HG03354 (cell line): ENCODE data around the gene PNLIPRP1.

Experiments used
- ATAC-seq: cut with Tn5 transposase; IDR thresholded peaks from one replicate; pipeline ENCODE4 v1.9.1; 2021; ENCODE audit warnings: mild to moderate bottlenecking; ENCODE audit not compliant: unreplicated experiment, poor library complexity, severe bottlenecking

Gene PNLIPRP1

GRCh38 chr10:116590590-116591444, at the start of gene PNLIPRP1:
TSS of gene PNLIPRP1 (plus strand) at chr10:116590959. CDS start at chr10:116591130, 171 bp downstream.
- ATAC-seq, result no peak

DNA sequence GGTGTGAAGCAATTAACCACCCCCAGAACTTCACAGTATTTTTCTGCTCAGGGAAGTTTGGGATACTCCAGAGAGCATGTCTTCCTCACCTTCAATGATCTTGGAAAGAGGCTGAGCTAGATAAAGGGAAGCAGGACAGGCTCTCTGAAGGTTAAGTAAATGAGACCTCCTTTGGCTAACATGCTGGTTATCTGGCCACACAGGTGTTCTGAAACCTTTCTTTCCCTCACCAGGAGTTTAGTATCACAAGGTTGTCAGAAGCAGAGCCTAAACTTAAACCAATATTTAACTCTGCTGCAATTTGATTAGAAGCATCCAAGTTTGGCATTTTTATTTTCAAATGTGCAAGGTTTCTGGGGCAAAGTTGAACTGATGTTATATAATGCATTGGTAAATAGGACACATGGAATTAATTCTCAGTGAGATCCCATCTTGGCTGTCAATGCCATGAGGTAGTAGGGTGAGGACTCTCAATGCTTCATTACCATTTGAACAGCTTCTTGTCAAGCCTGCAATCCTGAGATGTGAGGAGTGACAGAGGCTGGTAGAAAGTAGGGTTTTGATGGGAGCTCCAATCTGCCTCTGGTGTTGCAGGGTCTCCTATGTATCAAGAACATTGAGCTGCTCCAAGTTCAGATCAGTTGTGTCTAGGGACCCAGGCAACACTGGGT, 48.6 kb upstream of the PNLIPRP1 start:
- no peak for ATAC-seq

DNA sequence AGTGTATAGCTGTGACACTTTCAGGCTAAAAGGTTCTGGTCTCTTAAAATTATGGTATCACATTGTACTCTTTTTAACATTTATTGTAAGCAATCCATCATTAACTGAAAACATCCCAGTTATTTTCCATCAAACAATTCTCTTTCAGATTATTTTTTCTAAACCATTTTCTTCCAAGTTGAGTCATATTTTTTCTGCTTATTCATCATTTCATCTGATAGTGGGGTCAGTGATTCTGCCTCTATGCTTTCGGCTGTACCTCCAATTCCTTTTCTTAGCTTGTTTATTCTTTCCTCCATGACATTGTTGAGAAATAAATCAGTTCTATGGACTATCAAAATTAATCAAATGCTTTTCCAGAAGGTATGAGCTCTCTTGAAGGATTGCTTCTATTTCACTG, 45.6 kb upstream of the PNLIPRP1 start:
- ATAC-seq, result no peak

DNA sequence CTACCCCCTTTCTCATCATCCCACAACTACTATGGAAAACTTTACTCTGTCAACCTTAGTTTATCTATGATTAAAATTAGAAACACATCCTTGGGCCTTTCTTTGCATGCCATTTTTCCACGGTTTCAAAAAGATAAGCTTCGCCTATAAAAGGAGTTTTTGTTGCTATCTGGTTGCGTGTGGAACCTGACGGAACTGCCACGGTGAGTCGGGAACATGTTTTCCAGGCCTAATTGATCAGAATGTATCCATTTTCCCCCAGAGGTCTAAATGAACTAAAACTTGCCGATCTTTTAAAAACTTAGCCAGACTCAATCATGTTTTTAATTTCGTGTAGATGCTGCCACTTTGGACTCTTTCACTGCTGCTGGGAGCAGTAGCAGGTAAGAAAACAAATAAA, 45.0 kb upstream of the PNLIPRP1 start, which contains the start of gene PNLIP:
TSS of gene PNLIP (plus strand) at position 176 of the 400 bp plus-strand sequence. CDS start at position 338, 162 bp downstream.
- ATAC-seq, result no peak

GRCh38 chr10:116548301-116548700, 42.5 kb upstream of the PNLIPRP1 start:
- ATAC-seq, result no peak

- ATAC-seq, result no peak
Measured at GRCh38 chr10:116553378-116553980, 37.3 kb upstream of the PNLIPRP1 start.

GRCh38 chr10:116554628-116555027, 36.1 kb upstream of the PNLIPRP1 start:
- ATAC-seq, result no peak

- no peak for ATAC-seq
Measured at GRCh38 chr10:116555880-116556279, 34.9 kb upstream of the PNLIPRP1 start.

DNA sequence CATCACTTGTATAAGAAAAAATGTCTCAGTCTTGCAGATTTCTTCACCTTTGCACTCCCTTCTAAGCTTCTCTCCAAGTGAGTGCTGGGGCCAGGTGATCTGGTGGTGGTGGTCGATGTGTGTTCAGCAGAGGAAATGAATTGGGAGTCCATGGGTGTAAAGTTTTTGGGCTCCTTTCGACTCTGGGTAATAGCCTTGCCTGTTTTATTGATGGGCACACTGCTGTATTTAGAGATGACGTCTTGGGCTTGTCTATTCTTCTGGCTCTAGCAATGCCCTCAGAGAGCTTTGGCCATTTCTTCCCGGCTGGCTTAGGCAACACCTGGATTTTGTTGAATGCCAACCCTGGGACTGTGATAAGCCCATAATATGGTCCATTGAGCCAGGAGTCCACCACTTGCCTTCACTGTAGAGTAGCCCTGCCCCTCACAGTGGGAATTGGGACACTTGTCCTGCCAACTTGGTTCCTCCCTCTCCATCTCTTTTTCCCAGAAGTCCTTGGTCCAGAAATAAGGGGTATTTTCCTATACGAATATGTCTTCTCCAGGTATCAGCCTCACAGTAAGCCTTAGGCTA, 33.4 kb upstream of the PNLIPRP1 start:
- no peak for ATAC-seq

- ATAC-seq, result no peak
Measured at GRCh38 chr10:116565534-116565933, 25.2 kb upstream of the PNLIPRP1 start.

GRCh38 chr10:116566932-116567331, 23.8 kb upstream of the PNLIPRP1 start:
- no peak for ATAC-seq

DNA sequence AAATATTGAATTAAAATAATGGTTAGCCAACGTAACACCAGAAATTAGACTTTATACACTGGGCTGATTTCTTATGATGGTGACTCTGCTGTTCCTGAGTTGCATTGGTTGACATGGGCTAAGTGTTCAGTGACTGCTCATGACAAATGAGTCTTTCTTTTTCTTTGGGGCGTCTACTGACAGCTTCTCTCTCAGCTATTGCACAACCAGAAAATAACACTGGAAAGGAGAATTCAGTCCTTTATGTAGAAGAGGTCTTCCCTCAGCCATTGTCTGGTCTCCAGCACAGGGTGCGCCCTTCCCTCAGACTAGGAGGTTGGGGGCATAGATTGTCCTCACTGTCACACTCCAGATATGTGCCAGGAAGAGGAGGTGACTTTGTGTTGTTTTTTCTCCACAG, 23.4 kb upstream of the PNLIPRP1 start:
- no peak for ATAC-seq

DNA sequence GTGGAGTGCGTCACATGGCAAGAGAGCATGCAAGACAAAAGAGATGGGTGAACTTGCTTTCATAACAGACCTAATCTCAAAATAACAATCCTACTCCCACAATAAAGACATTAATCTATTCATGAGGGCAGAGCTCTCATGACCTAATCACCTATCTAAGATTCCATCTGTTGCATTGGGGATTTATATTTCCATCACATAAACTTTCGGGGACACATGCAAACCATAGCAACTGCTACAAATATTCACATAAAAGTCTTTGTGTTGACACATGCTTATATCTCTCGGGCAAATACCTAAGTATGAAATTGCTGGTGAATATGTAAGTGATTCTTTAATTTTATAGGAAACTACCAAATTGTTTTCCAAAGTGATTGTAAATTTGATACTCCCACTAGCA, 16.0 kb upstream of the PNLIPRP1 start:
- no peak for ATAC-seq

DNA sequence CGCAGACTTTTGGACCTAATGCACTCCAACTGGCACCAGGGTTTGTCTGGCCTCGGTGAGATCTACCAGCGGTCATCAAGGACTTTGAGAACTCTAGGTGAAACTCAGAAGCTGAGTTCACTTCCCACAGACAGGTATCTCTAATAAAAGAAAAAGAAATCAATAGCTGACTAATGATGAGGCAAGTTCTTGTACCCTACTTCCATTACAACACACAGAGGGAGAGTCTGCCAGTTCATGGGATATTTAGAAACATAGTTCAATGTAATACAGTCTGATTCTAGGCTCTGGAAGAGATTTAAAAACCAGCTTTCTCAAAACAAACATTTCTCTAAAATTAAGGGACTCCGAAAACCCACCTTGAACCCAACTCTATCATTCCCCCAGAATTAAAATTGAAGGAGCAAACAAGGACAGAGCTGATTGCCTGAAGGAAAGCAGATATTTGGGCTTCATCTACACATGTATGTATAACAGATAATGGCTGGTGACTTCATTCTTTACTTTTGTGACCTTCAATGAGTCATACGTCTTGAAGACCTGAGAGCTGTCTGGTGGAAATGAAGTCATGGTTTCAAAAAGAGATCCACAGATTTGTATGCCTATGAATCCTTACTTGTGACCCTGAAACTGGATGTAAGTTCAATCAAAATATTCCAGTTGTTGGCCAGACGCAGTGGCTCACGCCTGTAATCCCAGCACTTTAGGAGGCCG, 2.7 kb upstream of the PNLIPRP1 start:
- no peak for ATAC-seq

DNA sequence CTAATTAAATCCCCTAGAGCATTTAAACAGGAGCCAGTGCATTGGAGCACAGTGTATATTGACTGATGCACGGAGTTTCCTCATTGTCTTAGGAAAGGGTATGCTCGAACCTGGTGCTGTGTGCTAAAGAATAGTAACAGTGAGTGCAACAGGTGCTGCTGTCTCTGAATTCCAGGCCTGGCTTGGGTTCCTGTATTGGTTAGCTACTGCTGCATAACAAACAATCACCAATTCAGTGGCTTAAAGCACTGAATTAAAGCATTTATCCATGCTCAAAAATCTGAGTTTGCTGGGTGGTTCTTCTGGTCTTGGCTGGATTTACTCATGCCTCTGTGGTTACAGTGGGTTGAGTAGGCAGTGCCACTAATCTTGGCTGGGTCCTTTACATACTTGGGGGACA, 1.8 kb upstream of the PNLIPRP1 start:
- ATAC-seq, result no peak

GRCh38 chr10:116589926-116590325, 833 bp upstream of the PNLIPRP1 start:
- ATAC-seq, result no peak

- no peak for ATAC-seq
Measured at GRCh38 chr10:116593139-116593740, 2.5 kb downstream of the PNLIPRP1 start.

DNA sequence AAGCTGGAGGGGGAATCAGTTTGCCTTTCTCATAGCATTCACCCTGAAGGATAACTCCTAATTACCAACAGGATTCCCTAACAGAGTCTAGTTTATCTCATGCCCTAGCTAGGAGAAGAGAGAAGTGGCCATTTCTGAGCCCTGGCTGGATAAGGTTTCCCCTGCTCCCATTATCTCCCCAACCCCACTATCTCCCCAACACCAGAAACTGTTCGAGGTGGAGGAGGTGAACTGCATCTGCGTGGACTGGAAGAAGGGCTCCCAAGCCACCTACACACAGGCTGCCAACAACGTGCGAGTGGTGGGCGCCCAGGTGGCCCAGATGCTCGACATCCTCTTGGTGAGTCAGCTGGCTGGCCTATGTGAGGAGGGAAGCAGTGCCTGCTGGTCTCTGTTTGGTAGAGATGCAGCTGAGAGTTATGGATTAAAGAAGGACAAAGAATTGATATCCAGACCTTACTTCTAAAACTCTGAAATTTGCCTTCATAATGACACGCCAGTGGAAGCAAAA, 3.8 kb downstream of the PNLIPRP1 start:
- no peak for ATAC-seq

DNA sequence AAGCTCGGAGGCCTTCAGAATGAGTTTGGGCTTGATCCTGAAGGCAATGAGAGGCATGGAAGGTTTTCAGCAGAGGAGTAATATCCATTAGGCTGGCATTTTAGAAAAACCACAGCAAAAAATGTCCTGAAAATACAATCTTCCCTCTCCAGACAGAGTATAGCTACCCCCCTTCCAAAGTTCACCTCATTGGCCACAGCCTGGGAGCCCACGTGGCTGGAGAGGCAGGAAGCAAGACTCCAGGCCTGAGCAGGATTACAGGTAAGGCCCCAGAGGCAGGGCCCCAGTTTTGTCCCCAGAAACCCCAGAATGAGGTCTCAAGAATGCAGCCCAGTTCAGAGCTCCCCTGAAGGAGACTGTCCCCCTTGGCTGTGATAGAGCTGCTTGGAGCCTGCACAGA, 5.3 kb downstream of the PNLIPRP1 start:
- ATAC-seq, result no peak
